DOHH2 (cell line): ENCODE data around the gene LAMB1.

Experiments
- CTCF ChIP-seq: fragments of 200-600 bp; sonication (generic); IDR thresholded peaks from one replicate; pipeline ENCODE4 v1.5.1; 2014; ENCODE audit warnings: antibody characterized with exemption, mild to moderate bottlenecking, low read depth, low read length; ENCODE audit not compliant: poor library complexity, severe bottlenecking
- EZH2phosphoT487 ChIP-seq: fragments of 200-600 bp; sonication (generic); IDR thresholded peaks from 2 replicates; pipeline ENCODE4 v1.6.1; 2017; ENCODE audit warnings: borderline replicate concordance, mild to moderate bottlenecking, antibody characterized with exemption, low read length, moderate library complexity, mixed read lengths

- TF ChIP-seq CTCF: no peak
- TF ChIP-seq EZH2phosphoT487: no peak
These were observed 88.1 kb downstream of the LAMB1 start for GRCh38 chr7:107914831-107915230.
